Cardiac muscle cell (in vitro differentiated cells and primary cell): Measurements from ENCODE around the gene PROK1. TPM values are rescaled to one million over a fixed set of nuclear protein-coding genes. Genes with fewer than 3 reads are reported as not detected.
A peak's percentile ranks its signal among the peaks of the same experiment; 100 is the strongest.

Experiments used
- DNase-seq, 2 donors: peaks; one replicate each; pipeline versions ENCODE4 v3.0.0 to v3.0.0-alpha.2; 2010 to 2017; ENCODE audit warnings: low read depth in 1 of 2, low spot score in 1 of 2
- H3K27ac ChIP-seq: fragments of 200-600 bp; sonication (generic); 2 replicates; pipeline ENCODE4 v1.5.1; 2016
- H3K27me3 ChIP-seq: fragments of 200-600 bp; sonication (generic); 2 replicates; pipeline ENCODE4 v1.6.0; 2016; ENCODE audit warnings: control low read depth
- H3K36me3 ChIP-seq: fragments of 200-600 bp; sonication (generic); 2 replicates; pipeline ENCODE4 v1.5.1; 2016; ENCODE audit warnings: control low read depth
- H3K4me1 ChIP-seq: fragments of 200-600 bp; sonication (generic); 2 replicates; pipeline ENCODE4 v1.8.1; 2017; ENCODE audit warnings: low read depth, mild to moderate bottlenecking, mixed run types
- H3K4me3 ChIP-seq: fragments of 200-600 bp; sonication (generic); 2 replicates; pipeline ENCODE4 v1.5.1; 2016; ENCODE audit warnings: mild to moderate bottlenecking
- H3K9me3 ChIP-seq: fragments of 200-600 bp; sonication (generic); 2 replicates; pipeline ENCODE4 v1.5.1; 2017; ENCODE audit warnings: low read depth, mild to moderate bottlenecking, control low read depth
- CTCF ChIP-seq: IDR thresholded peaks from 2 replicates; pipeline ENCODE4 v1.5.1; 2012; ENCODE audit warnings: low read depth, mild to moderate bottlenecking, low read length
- polyA plus RNA-seq: library from polyadenylated mRNA; unstranded; fragments of >200 nt; fragmentation: Nextera tagmentation; extraction: Ambion mirVana; gene quantifications from 2 replicates; pipeline ENCODE4 v1.2.1, GENCODE V29; 2016
- total RNA-seq: library from RNA; depleted of rRNA; stranded (reverse); fragments of >200 nt; gene quantifications from 2 replicates; pipeline ENCODE4 v1.2.3, GENCODE V29; 2016

Gene PROK1
- total and polyA plus RNA-seq, 2 experiments from 2014 or later, result 0.24 TPM; not detected in 1

GRCh38 chr1:110464340-110464739, 13.4 kb downstream of the PROK1 start:
- peak in 1 of 2 donors; percentile 62 for DNase-seq
- no peak overlapping the region for H3K27ac ChIP-seq

GRCh38 chr1:110465038-110465813, 14.3 kb downstream of the PROK1 start:
- H3K4me1 ChIP-seq, result peaks cover 7% of the 10 kb centered on the region
- no peak overlapping the region for H3K27ac ChIP-seq
- H3K9me3 ChIP-seq, result no peaks in the 10 kb centered on the region
- no peaks in the 10 kb centered on the region for H3K27me3 ChIP-seq
- H3K4me3 ChIP-seq, result no peak overlapping the region
- no peak for TF ChIP-seq CTCF
- H3K36me3 ChIP-seq, result no peaks in the 10 kb centered on the region
- no peak for DNase-seq

More at GRCh38 chr1:110464340-110464739, 13.4 kb downstream of the PROK1 start:
- Histone ChIP-seq H3K4me3 (no peak overlapping the region), H3K36me3 (no peaks in the 10 kb centered on the region), H3K9me3 (no peaks in the 10 kb centered on the region), H3K27me3 (no peaks in the 10 kb centered on the region), H3K4me1 (peaks cover 7% of the 10 kb centered on the region)
- no peak for TF ChIP-seq CTCF

- Histone ChIP-seq H3K9me3 (no peaks in the 10 kb centered on the region), H3K36me3 (no peaks in the 10 kb centered on the region), H3K27me3 (no peaks in the 10 kb centered on the region), H3K27ac (no peak overlapping the region), H3K4me3 (no peak overlapping the region), H3K4me1 (peaks cover 7% of the 10 kb centered on the region)
- no peak for TF ChIP-seq CTCF
- no peak for DNase-seq
Measured at GRCh38 chr1:110465814-110466380, 14.9 kb downstream of the PROK1 start.

GRCh38 chr1:110466646-110467280, 15.8 kb downstream of the PROK1 start:
- TF ChIP-seq CTCF, result no peak
- H3K9me3 ChIP-seq, result no peaks in the 10 kb centered on the region
- no peak for DNase-seq
- H3K27me3 ChIP-seq, result no peaks in the 10 kb centered on the region
- H3K27ac ChIP-seq, result no peak overlapping the region
- H3K4me3 ChIP-seq, result no peak overlapping the region
- H3K4me1 ChIP-seq, result peaks cover 7% of the 10 kb centered on the region
- no peaks in the 10 kb centered on the region for H3K36me3 ChIP-seq

GRCh38 chr1:110471131-110471530, 20.2 kb downstream of the PROK1 start:
- Histone ChIP-seq H3K4me1 (peaks cover 7% of the 10 kb centered on the region), H3K36me3 (no peaks in the 10 kb centered on the region), H3K9me3 (no peaks in the 10 kb centered on the region), H3K27me3 (no peaks in the 10 kb centered on the region), H3K4me3 (no peak overlapping the region), H3K27ac (no peak overlapping the region)
- TF ChIP-seq CTCF, result no peak
- no peak for DNase-seq
